Small intestine (tissue), 7 donors: ENCODE data around the gene ADAMTSL1. TPM values are rescaled to one million over a fixed set of nuclear protein-coding genes. Genes with fewer than 3 reads are reported as not detected.

Experiments used
- DNase-seq, 2 donors: peaks; one replicate each; pipeline versions ENCODE4 v3.0.0 to v3.0.0-alpha.2; 2013
- FAIRE-seq: peaks from 2 replicates; lab custom pipeline; 2012; peaks lifted over from hg19 to GRCh38; lab: Jason Lieb, UNC
- H3K27ac ChIP-seq, 3 donors: one replicate each; pipeline ENCODE4 v1.5.1; 2013; ENCODE audit warnings: low read length in 2 of 3, mild to moderate bottlenecking in 2 of 3, control low read depth in 1 of 3, inconsistent platforms in 1 of 3, low read depth in 1 of 3, moderate library complexity in 1 of 3
- H3K27me3 ChIP-seq, 3 donors: one replicate each; pipeline ENCODE4 v1.6.1; 2013; ENCODE audit warnings: low read length in 3 of 3, inconsistent platforms in 1 of 3; ENCODE audit not compliant: control insufficient read depth in 3 of 3, insufficient read depth in 3 of 3
- H3K36me3 ChIP-seq, 3 donors: one replicate each; pipeline ENCODE4 v1.6.1; 2013; ENCODE audit warnings: low read length in 3 of 3, inconsistent platforms in 1 of 3, low read depth in 1 of 3, mild to moderate bottlenecking in 1 of 3, moderate library complexity in 1 of 3; ENCODE audit not compliant: control insufficient read depth in 3 of 3, insufficient read depth in 2 of 3
- H3K4me1 ChIP-seq, 3 donors: one replicate each; pipeline ENCODE4 v1.6.1; 2013; ENCODE audit warnings: low read length in 2 of 3, inconsistent platforms in 1 of 3, low read depth in 1 of 3, mild to moderate bottlenecking in 1 of 3, moderate library complexity in 1 of 3; ENCODE audit not compliant: control insufficient read depth in 3 of 3, insufficient read depth in 2 of 3
- H3K4me3 ChIP-seq, 3 donors: one replicate each; pipeline ENCODE4 v1.5.1; 2013; ENCODE audit warnings: low read length in 3 of 3, control low read depth in 1 of 3, inconsistent platforms in 1 of 3, low read depth in 1 of 3, mild to moderate bottlenecking in 1 of 3, moderate library complexity in 1 of 3
- H3K9me3 ChIP-seq, 2 donors: one replicate each; pipeline ENCODE4 v1.6.1; 2013; ENCODE audit warnings: low read depth in 1 of 2, low read length in 1 of 2; ENCODE audit not compliant: control insufficient read depth in 2 of 2, insufficient read depth in 1 of 2
- WGBS, 3 donors: extraction: QIAGEN DNeasy Blood & Tissue Kit; methylation state at CpG; one replicate each; pipeline ENCODE4 v1.1.7; 2013; 5-methylcytosine and 5-hydroxymethylcytosine counted together
- polyA plus RNA-seq, 4 donors: library from polyadenylated mRNA; stranded (reverse) in 3 of 4; unstranded in 1 of 4; fragments of 200-250 nt in 3 of 4; fragments of 120-200 nt in 1 of 4; gene quantifications; one replicate each; pipeline versions ENCODE4 v1.2.1 to v1.2.3, GENCODE V29; 2013
- donor health status: healthy with polysubstance abuse.
- donor health status: control.
- donor health status: control.
- donor health status: Bipolar disorder and iron deficiency.
- donor health status: healthy.

The ADAMTSL1 gene
- polyA plus RNA-seq, 4 donors = 0.97 to 1.6 TPM; not detected in 2

DNA sequence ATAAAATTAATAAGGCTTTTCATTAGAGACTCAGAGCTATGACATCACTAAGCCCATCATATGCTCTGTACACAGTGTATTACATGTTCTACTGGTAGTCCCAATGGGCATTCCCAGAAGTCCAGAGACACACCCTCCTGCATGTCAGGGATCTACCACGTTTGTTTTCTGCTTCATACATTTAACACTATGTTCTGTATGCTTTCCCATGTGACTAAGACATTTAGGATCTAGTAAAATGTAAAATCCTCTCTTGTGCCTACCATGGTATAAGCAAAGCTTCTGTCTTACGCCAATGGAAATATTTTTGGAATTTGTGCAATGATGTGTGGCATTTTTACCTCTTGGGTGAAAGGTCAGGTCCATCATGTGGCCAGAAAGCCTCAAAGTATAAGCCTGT is 192.4 kb downstream of the ADAMTSL1 start:
- no peaks in the 10 kb centered on the region for H3K36me3 ChIP-seq
- H3K27me3 ChIP-seq = no peaks in the 10 kb centered on the region
- no peak overlapping the region for H3K27ac ChIP-seq
- DNase-seq (no peak), FAIRE-seq (no peak)
- H3K4me1 ChIP-seq = no peaks in the 10 kb centered on the region
- no peaks in the 10 kb centered on the region for H3K9me3 ChIP-seq
- H3K4me3 ChIP-seq = no peak overlapping the region
- 54 to 60% (median 59%) methylated on average over 2 of the region's 2 CpGs for WGBS, 3 donors

DNA sequence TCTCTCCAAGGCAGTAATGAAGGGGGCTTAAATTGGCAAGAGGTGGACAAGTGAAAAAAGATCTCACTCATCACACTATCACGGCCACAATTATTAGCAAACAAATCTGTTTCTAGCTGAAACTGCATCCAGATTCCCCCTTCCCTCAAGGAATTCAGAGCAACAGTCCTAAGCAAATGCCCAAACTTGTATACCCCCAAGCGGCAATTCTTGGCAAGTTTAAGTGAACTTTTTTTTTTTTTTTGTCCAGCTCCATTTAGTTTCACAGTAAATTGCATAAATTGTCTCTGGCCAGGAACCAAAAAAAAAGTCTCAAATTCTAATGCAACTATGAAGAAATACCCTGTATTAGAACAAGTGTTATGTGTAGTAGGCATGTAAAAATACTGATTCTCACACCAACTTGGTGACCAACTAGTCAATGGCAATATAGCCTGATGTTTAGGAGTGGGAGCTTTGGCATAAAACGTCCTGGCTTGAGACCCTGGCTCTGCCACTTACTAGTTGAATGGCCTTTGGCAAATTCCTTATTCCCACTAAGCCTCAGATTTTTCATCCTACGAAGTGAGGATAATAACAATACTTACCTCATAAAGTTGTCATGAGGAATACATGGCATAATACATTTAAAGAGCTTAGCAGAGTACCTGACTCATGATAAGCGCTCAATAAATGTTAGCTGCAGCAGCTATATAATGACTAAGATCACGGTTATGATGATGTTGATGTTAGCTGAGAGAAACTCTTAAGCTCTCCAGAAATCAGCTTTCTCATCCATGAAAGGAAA is 193.2 kb downstream of the ADAMTSL1 start:
- H3K4me3 ChIP-seq = no peak overlapping the region
- H3K27me3 ChIP-seq = no peaks in the 10 kb centered on the region
- WGBS, 3 donors = 71 to 83% (median 78%) methylated on average over 6 of the region's 6 CpGs
- H3K9me3 ChIP-seq = no peaks in the 10 kb centered on the region
- no peaks in the 10 kb centered on the region for H3K4me1 ChIP-seq
- no peaks in the 10 kb centered on the region for H3K36me3 ChIP-seq
- FAIRE-seq (no peak), DNase-seq (no peak)
- no peak overlapping the region for H3K27ac ChIP-seq

DNA sequence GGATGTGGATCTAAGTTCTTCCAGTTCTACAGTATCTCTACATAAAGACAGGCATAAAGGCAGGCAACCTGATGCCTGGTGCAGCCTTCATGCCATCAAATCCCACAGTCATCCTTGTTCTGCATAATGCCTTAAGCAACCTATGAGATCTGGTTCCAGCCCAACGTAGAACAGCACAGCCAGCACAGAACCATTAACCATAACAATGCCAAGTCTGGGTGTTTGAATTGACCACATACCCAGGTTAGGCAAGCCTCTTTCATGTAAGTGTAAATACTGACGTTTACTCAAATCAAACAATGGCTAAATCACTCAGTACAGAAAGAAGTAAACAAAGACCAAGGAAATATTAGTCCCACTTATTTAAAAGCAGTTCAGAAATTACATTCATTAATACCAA is 195.0 kb downstream of the ADAMTSL1 start:
- Histone ChIP-seq H3K4me3 (no peak overlapping the region), H3K36me3 (no peaks in the 10 kb centered on the region), H3K27ac (no peak overlapping the region), H3K27me3 (no peaks in the 10 kb centered on the region), H3K9me3 (no peaks in the 10 kb centered on the region), H3K4me1 (no peaks in the 10 kb centered on the region)
- 35 to 47% (median 46%) methylated on average over 2 of the region's 2 CpGs for WGBS, 3 donors
- FAIRE-seq (no peak), DNase-seq (no peak)

DNA sequence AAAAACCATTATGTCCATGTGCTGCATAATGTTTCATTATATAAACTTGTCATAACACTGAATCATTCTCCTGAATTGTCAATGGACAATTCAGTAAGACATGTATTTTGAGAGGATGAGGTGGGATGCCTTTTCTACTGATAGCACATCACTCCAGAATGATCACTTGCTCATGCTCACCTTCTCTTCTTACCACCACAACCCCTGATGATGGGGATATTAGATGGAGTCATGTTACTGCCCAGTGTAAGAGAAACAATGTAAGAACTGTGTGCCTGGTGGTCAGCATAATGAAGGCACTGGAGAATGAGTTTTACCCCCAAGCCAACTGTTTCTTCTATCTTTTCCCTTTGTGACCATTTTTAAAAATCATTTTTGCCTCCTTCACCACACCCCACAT is 198.8 kb downstream of the ADAMTSL1 start:
- no peak overlapping the region for H3K4me3 ChIP-seq
- no peak overlapping the region for H3K27ac ChIP-seq
- no peaks in the 10 kb centered on the region for H3K4me1 ChIP-seq
- no peaks in the 10 kb centered on the region for H3K9me3 ChIP-seq
- H3K36me3 ChIP-seq = no peaks in the 10 kb centered on the region
- DNase-seq (no peak), FAIRE-seq (no peak)
- no peaks in the 10 kb centered on the region for H3K27me3 ChIP-seq

DNA sequence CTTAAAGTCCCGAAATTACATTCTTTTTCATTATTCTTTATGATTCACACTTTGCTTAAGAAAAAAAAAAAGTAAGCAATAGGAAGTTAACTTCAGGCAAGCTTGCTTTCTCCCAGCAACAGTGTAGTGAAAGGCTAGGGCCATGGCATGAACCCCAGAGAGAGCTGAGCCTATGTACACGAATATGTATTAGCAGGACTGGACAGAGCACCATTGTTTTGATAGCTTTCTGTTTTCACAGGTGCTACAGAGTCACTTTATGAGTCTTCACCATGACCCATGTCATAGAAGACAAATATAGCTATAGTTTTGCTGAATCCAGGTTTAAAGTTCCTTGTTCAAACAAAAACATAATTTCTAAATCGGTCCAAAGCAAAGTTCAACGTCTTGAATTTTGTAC is 199.2 kb downstream of the ADAMTSL1 start:
- Histone ChIP-seq H3K27ac (no peak overlapping the region), H3K4me1 (no peaks in the 10 kb centered on the region), H3K27me3 (no peaks in the 10 kb centered on the region), H3K9me3 (no peaks in the 10 kb centered on the region), H3K4me3 (no peak overlapping the region), H3K36me3 (no peaks in the 10 kb centered on the region)
- no peak for FAIRE-seq
- 28 to 67% (median 37%) methylated on average over 4 of the region's 4 CpGs for WGBS, 3 donors
- no peak for DNase-seq

DNA sequence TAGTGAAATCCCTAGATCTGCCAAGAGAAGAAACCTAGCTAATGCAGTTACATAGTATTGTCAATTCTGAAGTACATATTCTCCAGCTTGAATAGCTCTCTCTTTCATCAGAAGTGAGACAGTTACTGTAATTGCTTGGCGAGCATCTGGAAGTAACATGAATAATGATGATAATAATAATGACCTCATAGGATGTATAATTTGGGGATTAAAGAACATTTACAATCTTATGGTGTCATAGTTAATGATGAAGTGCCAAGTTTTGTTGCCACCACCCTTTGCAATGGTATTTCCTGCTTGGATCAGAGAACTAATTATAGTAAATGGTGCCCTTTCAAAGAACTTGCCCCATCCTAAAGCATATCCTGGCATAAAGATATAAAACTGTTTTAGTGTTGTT is 201.4 kb downstream of the ADAMTSL1 start:
- 55 to 84% (median 68%) methylated on average over 1 of the region's 1 CpG for WGBS, 3 donors
- no peak for DNase-seq
- Histone ChIP-seq H3K9me3 (no peaks in the 10 kb centered on the region), H3K4me1 (no peaks in the 10 kb centered on the region), H3K27ac (no peak overlapping the region), H3K27me3 (no peaks in the 10 kb centered on the region), H3K36me3 (no peaks in the 10 kb centered on the region), H3K4me3 (no peak overlapping the region)
- FAIRE-seq = no peak

DNA sequence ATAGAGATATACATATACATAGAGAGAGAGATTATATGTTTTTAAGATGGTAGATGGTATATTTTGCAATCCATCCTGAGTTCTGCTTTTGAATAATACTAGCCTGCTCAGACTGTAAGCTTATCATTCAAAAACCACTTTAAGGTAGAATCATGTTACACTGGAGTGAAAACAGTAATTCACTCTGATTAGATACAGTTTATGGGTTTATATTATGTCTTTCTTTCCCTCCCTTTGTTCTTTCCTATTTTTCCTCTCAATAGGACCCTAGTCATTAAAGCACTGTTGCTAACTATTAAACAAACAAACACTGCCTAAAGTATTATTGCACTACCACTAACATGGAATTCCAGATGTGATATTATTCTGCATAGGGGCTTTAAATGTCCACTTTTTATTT is 202.0 kb downstream of the ADAMTSL1 start:
- Histone ChIP-seq H3K27me3 (no peaks in the 10 kb centered on the region), H3K36me3 (no peaks in the 10 kb centered on the region), H3K27ac (no peak overlapping the region), H3K9me3 (no peaks in the 10 kb centered on the region), H3K4me1 (no peaks in the 10 kb centered on the region), H3K4me3 (no peak overlapping the region)
- no peak for FAIRE-seq
- DNase-seq = no peak

DNA sequence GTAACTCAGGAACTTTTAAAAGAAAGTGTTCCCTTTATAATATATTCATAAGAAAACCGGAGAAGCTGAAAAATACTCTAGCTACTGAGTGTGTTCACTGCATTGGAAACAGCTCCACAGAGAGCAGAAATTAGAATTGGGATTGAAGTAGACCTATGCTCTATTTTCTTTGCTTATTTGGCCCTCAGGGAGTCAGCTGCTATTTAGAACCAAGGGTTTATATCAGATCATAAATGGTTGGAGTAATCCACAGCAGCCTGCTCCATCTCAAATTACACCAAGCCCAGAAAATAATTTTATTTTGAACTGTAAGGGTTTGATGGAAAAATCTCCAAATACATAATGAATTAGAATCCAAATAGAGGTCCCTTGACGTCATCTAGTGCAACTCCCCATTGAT is 202.6 kb downstream of the ADAMTSL1 start:
- Histone ChIP-seq H3K4me3 (no peak overlapping the region), H3K36me3 (no peaks in the 10 kb centered on the region), H3K27me3 (no peaks in the 10 kb centered on the region), H3K4me1 (no peaks in the 10 kb centered on the region), H3K27ac (no peak overlapping the region), H3K9me3 (no peaks in the 10 kb centered on the region)
- 78 to 85% (median 85%) methylated on average over 2 of the region's 2 CpGs for WGBS, 3 donors
- FAIRE-seq (no peak), DNase-seq (no peak)
